ENCODE measurements around the gene NHS.

The NHS gene

GRCh38 chrX:17476411-17476810 is 101.4 kb downstream of the NHS start:
- ATAC-seq (ENCODE audit: insufficient read depth, low read depth): no peak
- Histone ChIP-seq H4K20me1 (ENCODE audit: insufficient read depth, low read length) (no peaks in the 10 kb centered on the region), H3K27me3 (ENCODE audit: insufficient read depth, low read length, poor library complexity) (no peaks in the 10 kb centered on the region), H2AFZ (ENCODE audit: low read depth, low read length) (no peak overlapping the region), H3K4me3 (ENCODE audit: low read depth in 1 of 2, low read length in 2 of 2) (no peak overlapping the region), H3K4me2 (ENCODE audit: insufficient read depth, low read length) (no peak overlapping the region), H3K9ac (ENCODE audit: low read depth, low read length) (no peak overlapping the region), H3K9me3 (ENCODE audit: insufficient read depth, low read length, severe bottlenecking) (no peaks in the 10 kb centered on the region), H3K79me2 (ENCODE audit: insufficient read depth, low read length) (no peaks in the 10 kb centered on the region), H3K4me1 (ENCODE audit: insufficient read depth, low read length) (no peaks in the 10 kb centered on the region), H3K27ac (ENCODE audit: low read length) (no peak overlapping the region), H3K36me3 (ENCODE audit: insufficient read depth, low read length) (no peaks in the 10 kb centered on the region)
- DNase-seq: no peak
- no peak for TF ChIP-seq EZH2 (IDR thresholded peaks at IDR 0.05; ENCODE audit: borderline replicate concordance, low read depth, low read length, severe bottlenecking)
- no peak for TF ChIP-seq CTCF (IDR thresholded peaks at IDR 0.05; ENCODE audit: borderline replicate concordance, extremely low read depth, low read length, poor library complexity, severe bottlenecking)

GRCh38 chrX:17481086-17481485 is 106.1 kb downstream of the NHS start:
- H3K79me2 ChIP-seq (ENCODE audit: insufficient read depth, low read length): no peaks in the 10 kb centered on the region
- no peak overlapping the region for H3K27ac ChIP-seq (ENCODE audit: low read length)
- no peaks in the 10 kb centered on the region for H3K9me3 ChIP-seq (ENCODE audit: insufficient read depth, low read length, severe bottlenecking)
- H3K4me2 ChIP-seq (ENCODE audit: insufficient read depth, low read length): no peak overlapping the region
- H3K27me3 ChIP-seq (ENCODE audit: insufficient read depth, low read length, poor library complexity): no peaks in the 10 kb centered on the region
- H3K4me3 ChIP-seq (ENCODE audit: low read depth in 1 of 2, low read length in 2 of 2): no peak overlapping the region
- no peaks in the 10 kb centered on the region for H4K20me1 ChIP-seq (ENCODE audit: insufficient read depth, low read length)
- no peaks in the 10 kb centered on the region for H3K4me1 ChIP-seq (ENCODE audit: insufficient read depth, low read length)
- no peak overlapping the region for H2AFZ ChIP-seq (ENCODE audit: low read depth, low read length)
- H3K9ac ChIP-seq (ENCODE audit: low read depth, low read length): no peak overlapping the region
- no peaks in the 10 kb centered on the region for H3K36me3 ChIP-seq (ENCODE audit: insufficient read depth, low read length)
- TF ChIP-seq EZH2 (IDR thresholded peaks at IDR 0.05; ENCODE audit: borderline replicate concordance, low read depth, low read length, severe bottlenecking) (no peak), CTCF (IDR thresholded peaks at IDR 0.05; ENCODE audit: borderline replicate concordance, extremely low read depth, low read length, poor library complexity, severe bottlenecking) (no peak)
- DNase-seq (no peak), ATAC-seq (ENCODE audit: insufficient read depth, low read depth) (no peak)

GRCh38 chrX:17484592-17484991 is 109.6 kb downstream of the NHS start:
- no peak overlapping the region for H3K4me3 ChIP-seq (ENCODE audit: low read depth in 1 of 2, low read length in 2 of 2)
- no peaks in the 10 kb centered on the region for H3K27me3 ChIP-seq (ENCODE audit: insufficient read depth, low read length, poor library complexity)
- H3K27ac ChIP-seq (ENCODE audit: low read length): no peak overlapping the region
- no peaks in the 10 kb centered on the region for H3K36me3 ChIP-seq (ENCODE audit: insufficient read depth, low read length)
- no peak for ATAC-seq (ENCODE audit: insufficient read depth, low read depth)
- no peak overlapping the region for H2AFZ ChIP-seq (ENCODE audit: low read depth, low read length)
- TF ChIP-seq EZH2 (IDR thresholded peaks at IDR 0.05; ENCODE audit: borderline replicate concordance, low read depth, low read length, severe bottlenecking) (no peak), CTCF (IDR thresholded peaks at IDR 0.05; ENCODE audit: borderline replicate concordance, extremely low read depth, low read length, poor library complexity, severe bottlenecking) (no peak)
- H4K20me1 ChIP-seq (ENCODE audit: insufficient read depth, low read length): no peaks in the 10 kb centered on the region
- H3K4me1 ChIP-seq (ENCODE audit: insufficient read depth, low read length): no peaks in the 10 kb centered on the region
- no peak for DNase-seq
- H3K9me3 ChIP-seq (ENCODE audit: insufficient read depth, low read length, severe bottlenecking): no peaks in the 10 kb centered on the region
- no peak overlapping the region for H3K4me2 ChIP-seq (ENCODE audit: insufficient read depth, low read length)
- H3K9ac ChIP-seq (ENCODE audit: low read depth, low read length): no peak overlapping the region
- H3K79me2 ChIP-seq (ENCODE audit: insufficient read depth, low read length): no peaks in the 10 kb centered on the region

- no peaks in the 10 kb centered on the region for H4K20me1 ChIP-seq (ENCODE audit: insufficient read depth, low read length)
- H3K9me3 ChIP-seq (ENCODE audit: insufficient read depth, low read length, severe bottlenecking): no peaks in the 10 kb centered on the region
- no peak overlapping the region for H3K4me2 ChIP-seq (ENCODE audit: insufficient read depth, low read length)
- no peak overlapping the region for H3K4me3 ChIP-seq (ENCODE audit: low read depth in 1 of 2, low read length in 2 of 2)
- ATAC-seq (ENCODE audit: insufficient read depth, low read depth) (no peak), DNase-seq (no peak)
- TF ChIP-seq EZH2 (IDR thresholded peaks at IDR 0.05; ENCODE audit: borderline replicate concordance, low read depth, low read length, severe bottlenecking) (no peak), CTCF (IDR thresholded peaks at IDR 0.05; ENCODE audit: borderline replicate concordance, extremely low read depth, low read length, poor library complexity, severe bottlenecking) (no peak)
- no peak overlapping the region for H3K27ac ChIP-seq (ENCODE audit: low read length)
- no peak overlapping the region for H2AFZ ChIP-seq (ENCODE audit: low read depth, low read length)
- H3K9ac ChIP-seq (ENCODE audit: low read depth, low read length): no peak overlapping the region
- H3K36me3 ChIP-seq (ENCODE audit: insufficient read depth, low read length): no peaks in the 10 kb centered on the region
- H3K79me2 ChIP-seq (ENCODE audit: insufficient read depth, low read length): no peaks in the 10 kb centered on the region
- no peaks in the 10 kb centered on the region for H3K4me1 ChIP-seq (ENCODE audit: insufficient read depth, low read length)
- no peaks in the 10 kb centered on the region for H3K27me3 ChIP-seq (ENCODE audit: insufficient read depth, low read length, poor library complexity)
Measured at GRCh38 chrX:17485391-17485790, 110.4 kb downstream of the NHS start.
